HG03469 (cell line): ENCODE measurements around the gene INPP5A.
"Not testable (repeated sequence)": the region's sequence is repeated elsewhere in the genome, so short reads cannot be mapped to it uniquely, and the experiment has no call there.

Experiments used
- ATAC-seq: cut with Tn5 transposase; IDR thresholded peaks from one replicate; pipeline ENCODE4 v1.9.1; 2021; ENCODE audit warnings: mild to moderate bottlenecking, moderate library complexity, moderate number of reproducible peaks; ENCODE audit not compliant: unreplicated experiment

Gene INPP5A

DNA sequence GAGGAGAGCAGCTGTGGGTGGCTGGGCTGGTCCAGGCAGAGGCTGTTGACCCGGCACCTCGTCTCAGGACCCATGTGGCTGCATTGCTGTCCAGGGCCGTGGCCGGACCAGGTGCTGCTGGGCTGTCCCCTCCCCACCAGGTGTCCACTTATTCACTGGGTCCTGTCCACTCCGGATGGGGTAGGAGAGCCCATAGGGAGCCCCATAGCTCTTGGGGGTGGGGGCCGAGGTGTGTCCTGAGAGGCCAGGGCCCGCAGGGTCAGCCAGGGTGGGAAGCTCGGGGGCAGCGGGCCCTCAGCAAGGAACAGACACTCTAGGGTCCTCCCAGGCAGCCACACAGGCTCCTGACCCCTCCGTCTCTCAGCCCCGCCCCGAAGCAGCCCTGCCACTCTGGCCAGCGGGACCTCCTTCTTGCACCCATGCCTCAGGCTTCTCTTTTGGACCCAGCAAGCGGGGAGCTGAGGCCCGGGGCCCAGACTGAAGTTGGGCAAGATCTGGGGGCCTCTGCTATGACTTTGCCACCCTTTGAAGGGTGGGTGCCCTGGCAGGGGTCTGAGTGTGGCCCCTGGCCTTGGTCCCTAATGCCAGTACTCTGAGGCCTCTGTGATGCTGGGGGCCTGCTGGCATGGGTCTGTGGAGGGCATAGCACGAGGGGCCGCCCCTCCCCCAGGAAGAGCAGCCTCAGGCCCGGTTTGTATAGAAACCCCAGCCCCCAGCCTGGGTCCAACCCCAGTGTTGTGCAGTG lies 162.0 kb downstream of the INPP5A start:
- no peak for ATAC-seq

DNA sequence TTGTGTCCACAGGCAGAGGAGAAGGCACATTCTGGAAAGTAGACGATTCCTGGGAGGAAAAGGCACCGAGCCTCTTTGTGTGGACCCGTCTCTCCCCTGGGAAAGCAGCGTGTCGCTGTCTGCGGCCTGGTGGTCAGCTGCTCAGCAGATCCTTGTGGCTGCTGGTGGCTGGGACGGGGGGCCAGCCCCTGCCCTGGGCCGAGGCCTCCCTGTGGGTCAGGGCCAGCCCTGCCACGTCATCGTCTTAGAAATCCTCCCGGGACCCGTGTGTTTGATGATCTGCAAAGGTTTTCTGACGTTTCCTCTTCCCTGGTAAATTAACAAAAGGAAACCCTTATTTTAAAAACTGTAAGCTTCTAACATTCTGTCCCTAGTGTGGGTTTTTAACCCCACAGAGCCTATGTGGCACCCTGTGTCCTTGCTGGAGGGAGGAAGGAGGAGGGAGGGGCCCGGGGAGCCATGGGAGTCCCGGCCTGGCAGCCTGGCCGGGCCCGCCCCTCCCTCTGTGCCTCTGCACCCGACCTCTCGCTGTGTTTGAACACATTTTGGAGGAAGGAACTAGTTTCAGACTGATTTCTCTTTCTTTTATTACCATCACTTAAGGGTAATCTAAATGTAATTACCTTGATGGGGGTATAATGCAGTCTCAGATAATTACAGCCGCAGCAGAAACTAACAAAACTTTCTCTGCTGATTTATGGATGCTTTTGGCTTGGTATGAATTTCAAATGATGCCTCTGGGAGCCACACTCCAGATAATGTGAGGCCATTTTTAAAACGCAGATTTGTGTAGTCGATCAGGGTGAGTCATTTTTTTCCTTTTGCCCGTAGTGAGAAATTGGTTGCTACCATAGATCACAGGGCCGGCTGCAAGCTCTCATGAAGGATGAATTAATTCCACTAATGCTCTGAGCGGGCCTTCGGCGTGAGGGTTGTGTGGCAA lies 162.8 kb downstream of the INPP5A start:
- no peak for ATAC-seq

DNA sequence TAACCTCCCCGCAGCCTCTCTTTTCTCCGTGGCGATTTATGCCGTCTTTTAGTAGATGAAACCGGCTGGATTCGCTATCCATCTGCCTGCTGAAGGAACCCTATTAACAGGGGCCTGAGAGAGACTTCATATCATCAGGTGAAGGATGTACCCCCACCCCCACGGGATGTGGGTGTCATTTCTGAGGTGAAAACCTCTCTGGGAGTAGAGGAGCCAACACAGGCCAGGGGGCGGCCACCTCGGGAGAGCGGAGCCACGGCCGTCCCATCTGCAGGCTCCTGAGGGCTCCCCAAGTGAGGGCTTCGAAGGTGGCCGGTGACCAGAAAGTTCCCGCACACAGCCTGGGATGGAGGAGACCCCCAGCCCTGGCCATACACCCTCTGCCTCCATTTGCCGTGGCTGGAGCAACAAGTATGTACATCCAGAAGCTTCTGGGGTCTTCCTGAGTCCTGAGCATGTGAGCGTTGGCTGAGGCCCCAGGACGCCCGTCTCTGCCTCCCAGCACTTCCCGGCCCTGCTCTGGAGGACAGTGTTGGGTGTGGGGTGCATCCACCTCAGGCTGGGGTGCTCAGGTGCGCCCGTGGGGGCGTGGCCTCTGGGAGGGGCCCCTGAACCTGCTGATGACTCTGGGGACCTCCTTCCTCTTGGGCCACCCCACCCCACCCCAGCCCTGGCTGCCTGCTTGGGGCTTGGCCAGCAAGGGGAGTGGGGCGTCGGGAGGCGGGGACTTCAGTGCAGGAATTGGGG lies 163.7 kb downstream of the INPP5A start:
- ATAC-seq, result no peak

DNA sequence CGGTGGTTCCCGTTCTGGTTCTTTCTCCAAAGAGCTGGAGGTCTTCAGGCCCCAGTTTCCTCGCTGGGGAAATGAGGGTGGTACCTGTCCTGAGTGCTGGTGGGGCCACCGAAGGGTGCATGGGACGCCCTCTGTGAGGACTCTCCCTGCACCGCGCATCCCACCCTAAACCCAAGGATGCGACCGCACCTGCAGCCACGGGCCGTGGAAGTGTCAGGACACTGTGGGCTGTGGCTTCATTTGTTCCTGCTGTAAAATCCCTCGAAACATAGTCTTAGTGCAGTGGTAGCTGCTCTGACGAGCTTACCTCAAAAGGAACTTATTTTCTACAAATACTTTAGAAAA lies 164.2 kb downstream of the INPP5A start:
- ATAC-seq, result no peak

DNA sequence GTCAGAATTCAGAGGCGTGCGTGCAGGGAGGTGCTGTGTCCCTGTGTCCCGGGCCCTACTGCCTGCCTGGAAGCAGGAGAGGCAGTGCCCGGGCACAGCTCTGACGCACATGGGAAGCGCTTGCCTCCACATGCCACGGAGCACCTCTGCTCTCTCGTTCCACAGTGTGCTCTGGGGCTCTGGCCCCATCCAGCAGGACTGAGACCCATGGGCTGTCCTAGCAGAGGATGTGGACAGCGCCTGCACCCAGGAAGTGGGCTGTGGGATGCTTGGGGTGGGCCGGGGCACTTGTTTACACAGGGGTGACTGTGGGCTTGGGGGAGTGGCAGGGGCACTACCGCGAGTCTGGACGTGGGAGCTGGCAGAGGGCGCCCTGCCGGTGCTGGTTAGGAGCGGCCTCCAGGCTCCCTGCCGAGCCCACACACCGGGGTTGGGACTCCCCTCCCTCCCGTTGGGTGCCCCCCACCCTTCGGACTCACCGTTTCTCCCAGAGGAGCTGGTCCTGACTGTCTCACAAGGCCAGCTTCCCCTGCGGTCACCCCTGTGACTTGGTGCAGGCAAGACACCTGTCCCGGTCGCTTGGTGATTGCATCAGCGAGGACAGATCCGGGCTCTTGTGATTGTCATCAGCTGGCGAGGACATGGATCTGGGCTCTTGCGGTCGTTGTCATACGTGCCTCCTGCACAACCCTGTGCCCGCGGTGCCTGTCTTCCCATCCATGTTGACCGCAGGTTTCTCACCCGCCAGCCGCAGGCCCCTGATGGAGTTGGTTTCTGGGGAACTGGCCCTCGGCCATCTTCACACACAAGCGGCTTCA lies 165.2 kb downstream of the INPP5A start:
- no peak for ATAC-seq

DNA sequence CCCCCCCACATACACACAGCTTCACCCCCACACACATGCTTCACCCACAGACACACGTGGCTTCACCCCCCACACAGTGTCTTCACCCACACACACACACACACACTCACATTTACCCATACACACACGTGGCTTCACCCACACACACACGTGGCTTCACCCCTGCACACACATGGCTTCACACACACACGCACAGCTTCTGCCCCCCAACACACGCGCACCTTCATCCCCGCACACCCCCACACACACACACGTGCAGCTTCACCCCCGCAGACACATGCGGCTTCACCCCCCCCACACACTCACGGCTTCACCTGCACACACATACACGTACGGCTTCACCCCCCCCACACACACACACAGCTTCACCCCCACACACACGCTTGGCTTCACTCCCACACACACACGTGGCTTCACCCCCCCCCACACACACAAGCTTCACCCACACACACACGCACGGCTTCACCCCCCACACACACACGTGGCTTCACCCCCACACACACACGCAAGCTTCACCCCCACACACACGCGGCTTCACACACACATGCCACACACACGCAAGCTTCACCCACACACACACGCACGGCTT lies 165.9 kb downstream of the INPP5A start:
- no peak for ATAC-seq

DNA sequence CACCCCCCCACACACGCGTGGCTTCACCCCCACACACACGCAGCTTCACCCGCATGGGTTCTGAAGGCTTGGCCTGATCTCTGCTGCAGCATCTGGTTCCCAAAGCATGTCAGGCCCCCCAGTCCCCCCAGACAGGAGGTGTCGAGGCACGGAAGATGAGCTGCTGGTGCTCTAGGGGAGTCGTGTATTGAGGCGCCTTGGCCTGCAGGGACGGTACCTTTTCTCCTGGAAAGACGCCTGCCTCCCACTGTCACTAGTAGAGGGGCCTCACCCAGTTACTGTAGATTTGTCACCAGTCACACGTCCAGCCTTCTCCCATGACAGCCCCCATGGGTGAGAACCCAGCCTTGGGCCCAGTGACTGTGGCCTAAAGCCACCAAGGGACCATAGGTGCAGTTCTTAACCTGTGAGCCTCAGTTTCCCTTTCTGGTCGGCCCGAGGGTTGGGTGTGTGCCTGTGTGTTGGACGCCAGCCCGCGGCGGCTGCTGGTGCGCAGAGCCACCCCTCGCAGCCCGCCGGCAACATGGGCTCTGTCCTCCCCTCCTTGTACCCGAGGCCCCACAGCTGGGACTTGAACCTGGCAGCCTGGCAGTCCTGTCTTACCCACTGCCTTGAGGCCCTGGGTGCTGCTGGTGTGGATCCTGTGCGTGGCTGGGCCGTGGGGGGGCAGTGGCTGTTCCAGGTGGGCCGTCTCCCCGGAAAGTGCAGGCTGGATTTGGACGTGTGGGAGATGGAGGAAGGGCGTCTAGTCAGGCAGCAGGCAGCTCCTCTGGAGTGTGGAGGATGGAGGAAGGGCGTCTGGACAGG lies 166.6 kb downstream of the INPP5A start:
- ATAC-seq, result no peak

DNA sequence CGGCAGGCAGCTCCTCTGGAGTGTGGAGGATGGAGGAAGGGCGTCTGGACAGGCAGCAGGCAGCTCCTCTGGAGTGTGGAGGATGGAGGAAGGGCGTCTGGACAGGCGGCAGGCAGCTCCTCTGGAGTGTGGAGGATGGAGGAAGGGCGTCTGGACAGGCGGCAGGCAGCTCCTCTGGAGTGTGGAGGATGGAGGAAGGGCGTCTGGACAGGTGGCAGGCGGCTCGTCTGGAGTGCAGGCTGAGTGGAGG lies 167.2 kb downstream of the INPP5A start:
- not testable (repeated sequence) for ATAC-seq

DNA sequence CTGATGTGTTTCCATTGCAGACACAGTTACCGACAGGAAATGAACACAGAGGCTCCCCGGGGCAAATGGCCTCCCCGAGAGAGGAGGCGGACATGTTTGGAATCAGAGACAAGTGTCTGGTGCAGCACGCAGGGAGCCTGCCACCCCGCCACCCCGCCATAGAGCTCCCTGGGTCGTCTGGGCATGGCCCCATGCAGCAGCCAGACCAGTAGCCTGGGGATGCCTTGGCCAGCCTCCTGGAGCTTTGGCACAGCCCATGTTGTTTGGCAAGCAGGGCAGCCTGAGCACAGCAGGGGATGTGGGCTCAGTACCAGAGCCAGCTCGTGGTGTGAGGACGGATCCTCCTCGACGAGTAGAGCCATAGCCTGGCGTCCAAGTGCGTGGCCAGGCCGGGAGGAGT lies 167.6 kb downstream of the INPP5A start:
- ATAC-seq, result no peak

DNA sequence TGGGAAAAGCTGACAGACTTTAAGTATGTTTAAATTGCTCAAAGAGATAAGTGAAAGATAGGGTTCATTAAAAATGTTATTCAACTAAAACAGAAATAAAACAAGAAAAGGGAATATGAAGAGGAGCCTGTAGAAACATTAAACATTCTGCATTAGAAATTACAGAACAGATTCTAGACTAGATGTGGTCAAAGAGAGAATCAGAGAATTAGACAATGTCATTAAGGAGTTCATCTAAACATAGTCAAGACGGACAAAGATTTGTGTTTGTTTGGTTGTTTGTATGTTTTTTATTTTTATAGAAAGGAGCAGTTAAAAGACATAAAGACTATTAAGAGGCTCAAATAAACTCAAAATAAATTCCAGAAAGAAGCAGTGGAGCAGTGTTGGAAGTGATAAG lies 168.4 kb downstream of the INPP5A start:
- ATAC-seq, result no peak

DNA sequence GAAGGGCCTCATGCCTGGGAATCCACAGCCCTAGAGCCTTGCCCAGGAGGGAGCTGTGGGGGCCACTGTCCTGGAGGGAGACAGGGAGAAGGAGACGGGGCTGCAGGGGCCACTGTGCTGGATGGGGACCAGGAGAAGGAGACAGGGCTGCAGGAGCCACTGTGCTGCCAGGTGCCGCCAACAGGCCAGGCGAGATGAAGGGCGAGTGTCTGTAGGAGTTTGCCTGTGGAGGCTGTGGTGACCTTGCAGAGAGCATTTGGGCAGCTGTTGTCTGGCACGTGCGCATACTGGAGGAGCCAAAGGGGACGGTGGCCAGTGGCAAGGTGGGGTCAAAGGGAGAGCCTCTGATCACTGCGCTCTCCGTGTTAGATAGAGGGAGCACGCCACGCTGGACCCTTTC lies 169.1 kb downstream of the INPP5A start:
- no peak for ATAC-seq

DNA sequence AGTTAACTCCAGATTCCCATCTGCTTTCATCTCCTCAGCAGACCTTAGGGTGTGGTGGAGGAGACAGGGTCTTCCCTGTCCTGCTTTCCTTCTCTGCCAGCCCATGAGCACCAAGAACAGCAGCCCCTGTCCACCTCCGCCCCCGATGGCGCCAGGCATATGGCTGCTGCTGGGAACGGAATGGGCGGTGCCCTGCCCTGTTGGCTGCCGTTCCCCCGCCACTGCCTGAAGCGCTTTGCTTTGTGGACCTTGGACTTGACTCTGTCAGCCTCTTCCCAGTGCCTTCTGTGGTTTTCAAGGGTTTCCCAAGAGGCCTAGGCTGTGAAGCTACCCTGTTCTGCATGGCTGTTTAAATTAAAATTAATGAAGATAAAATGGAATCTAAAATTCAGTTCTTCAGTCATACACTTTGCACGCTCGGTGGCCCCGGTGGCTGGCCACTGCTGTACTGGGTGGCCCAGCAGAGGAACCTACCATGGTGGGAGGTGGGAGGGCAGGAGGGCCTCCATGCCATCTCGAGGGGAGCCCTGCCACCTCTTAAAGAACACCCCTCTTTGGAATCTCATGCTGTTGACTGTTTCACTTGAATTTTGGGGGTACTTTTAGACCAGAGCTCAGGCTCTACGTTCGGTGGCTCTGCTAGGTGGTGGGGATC lies 169.7 kb downstream of the INPP5A start:
- ATAC-seq, result no peak

DNA sequence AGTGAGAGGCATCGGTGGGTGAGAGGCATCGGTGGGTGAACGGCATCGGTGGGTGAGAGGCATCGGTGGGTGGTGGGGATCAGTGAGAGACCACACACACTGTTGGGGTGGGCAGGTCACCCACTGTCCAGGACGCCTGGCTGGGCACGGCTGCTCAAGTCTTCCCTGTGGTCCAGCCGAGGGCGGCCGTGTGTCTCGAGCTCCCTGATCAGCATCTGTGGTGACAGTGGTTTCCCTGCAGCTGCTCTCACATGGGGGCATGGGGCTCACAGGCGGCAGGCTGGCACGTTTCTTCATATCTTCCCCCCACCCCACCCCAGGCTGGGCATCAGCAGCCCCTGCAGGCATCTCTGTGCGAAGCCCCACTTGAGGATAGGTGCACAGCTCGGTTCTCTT lies 170.2 kb downstream of the INPP5A start:
- ATAC-seq, result no peak

DNA sequence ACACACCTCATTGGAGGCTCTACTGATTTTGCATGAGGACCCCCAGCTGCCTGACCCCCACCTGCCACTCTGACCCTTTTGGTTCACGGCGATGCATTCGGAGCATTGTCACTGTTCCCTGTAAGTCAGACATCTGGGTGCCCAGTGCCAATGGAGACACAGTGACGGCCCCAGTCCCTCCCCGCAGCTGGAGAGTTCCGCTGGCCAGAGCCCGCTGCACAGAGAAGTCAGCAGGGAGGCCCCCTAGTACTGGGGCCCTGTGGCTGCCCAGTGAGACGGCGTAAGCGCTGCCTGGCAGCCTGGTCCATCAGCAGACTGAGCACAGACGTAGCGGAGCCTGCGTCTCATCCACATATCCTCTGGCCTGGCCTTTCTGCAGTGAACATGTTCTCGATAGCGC lies 170.9 kb downstream of the INPP5A start:
- no peak for ATAC-seq

DNA sequence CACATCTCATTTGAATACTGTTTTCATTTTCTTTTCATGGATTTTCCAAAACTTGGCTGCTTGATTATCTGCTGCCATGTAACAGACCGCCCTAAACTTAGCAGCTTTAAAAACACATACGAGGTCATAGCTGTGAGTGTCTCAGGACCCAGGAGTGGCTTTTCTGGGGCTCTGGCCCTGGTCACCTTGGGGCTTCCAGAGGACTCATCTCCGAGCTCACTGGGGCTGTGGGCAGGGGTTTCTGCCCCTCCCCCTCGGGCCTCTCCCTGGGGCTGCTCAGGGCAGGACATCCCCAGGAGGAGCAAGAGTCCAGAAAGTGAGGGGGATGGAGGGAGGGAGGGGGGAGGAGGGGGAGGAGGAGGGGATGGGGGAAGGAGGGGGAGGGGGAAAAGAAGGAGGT lies 171.3 kb downstream of the INPP5A start:
- ATAC-seq, result no peak

DNA sequence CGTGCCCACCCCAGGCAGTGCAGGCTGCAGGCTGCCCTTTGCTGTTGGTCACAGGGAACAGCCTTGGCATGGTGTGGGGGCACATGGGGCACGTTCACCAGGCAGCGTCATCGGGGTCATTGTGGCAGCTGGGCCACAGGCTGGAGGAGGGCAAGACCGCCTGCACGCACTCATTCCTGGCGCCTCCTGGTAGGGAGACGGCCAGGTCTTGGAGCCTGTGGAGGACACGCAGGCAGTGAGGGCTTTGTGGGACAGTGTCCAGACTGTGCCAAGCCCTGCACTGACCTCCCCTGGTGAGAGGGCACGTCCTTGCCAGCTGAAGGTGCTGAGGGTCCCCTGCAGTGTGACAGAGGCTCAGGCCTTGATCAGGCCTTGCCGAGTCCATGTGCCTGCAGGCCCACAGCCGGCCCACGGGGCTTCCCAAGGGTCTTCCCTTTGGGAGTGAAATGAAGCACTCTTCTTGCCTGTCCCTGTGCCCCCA lies 171.9 kb downstream of the INPP5A start:
- no peak for ATAC-seq

DNA sequence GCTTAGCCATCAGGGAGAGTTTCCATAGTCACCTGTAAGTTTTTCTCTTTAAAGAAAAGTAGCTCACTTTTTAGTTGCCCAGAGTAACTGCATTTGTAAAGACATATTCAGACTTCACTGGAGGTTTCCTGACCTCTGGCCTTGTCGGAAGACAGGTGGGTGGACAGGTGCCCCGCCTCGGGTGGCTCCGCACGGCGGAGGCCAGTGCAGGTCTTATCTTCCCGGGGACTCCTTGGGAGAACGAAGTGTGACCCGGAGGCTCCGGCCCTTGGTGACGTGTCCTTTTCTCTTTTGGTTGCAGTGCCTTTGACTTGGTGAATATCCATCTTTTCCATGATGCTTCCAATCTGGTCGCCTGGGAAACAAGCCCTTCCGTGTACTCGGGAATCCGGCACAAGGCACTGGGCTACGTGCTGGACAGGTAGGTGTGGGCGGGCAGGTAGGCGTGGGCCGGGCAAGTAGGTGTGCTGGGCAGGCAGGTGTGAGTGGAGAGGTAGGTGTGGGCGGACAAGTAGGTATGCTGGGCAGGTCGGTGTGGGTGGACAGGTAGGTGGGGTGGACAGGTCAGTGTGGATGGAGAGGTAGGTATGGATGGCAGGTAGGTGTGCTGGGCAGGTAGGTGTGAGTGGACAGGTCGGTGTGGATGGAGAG lies 172.6 kb downstream of the INPP5A start:
- ATAC-seq, result no peak

DNA sequence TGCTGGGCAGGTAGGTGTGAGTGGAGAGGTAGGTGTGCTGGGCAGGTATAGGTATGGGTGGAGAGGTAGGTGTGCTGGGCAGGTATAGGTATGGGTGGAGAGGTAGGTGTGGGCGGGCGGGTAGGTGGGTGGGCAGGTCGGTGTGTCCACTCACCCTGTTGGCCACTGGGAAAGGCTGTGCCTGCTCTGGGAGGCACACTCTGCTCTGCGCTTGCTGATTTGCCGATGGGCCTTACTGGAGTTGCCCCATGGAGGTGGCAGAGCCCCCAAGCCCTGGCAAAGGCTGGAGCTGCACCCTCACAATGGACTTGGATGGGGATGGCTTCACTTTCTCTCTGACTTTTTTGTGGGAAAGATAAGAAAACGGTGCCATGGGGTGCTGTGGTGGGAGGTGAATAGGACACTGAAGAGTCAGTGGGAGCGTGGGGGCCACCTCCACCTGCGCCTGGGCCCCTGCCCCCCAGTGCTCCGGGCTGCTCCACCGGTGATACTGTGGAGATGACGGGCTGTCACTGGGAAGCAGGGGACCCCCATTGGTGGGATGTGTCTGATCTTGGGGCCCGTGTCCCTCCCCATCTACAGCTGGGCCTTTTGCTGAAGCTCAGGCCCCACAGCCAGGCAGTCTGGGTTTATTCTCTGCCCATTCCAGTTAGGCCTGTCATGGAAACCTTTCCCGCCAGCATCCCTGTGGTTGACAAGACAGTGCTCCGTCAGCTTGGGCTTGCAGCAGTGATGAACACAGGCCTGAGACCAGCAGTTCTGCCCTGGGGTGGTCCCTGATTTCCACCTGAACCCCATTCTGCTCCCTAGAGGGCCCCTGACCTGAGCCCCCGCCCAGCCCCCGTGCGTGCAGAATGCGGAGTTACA lies 173.4 kb downstream of the INPP5A start:
- ATAC-seq, result no peak
